Gastroesophageal sphincter (tissue), 4 donors: ENCODE data around the gene IDUA. TPM values are rescaled to one million over a fixed set of nuclear protein-coding genes. Genes with fewer than 3 reads are reported as not detected.

Experiments used
- ATAC-seq: fragments of 150-250 bp; one replicate; pipeline ENCODE4 v1.9.1; 2016; ENCODE audit warnings: mild to moderate bottlenecking, moderate library complexity
- H3K27ac ChIP-seq, 4 donors: fragments of 200-600 bp; sonication (generic) in 3 of 4; 1 replicate in 3 of 4; 2 replicates in 1 of 4; pipeline ENCODE4 v1.5.1; 2016 to 2019
- H3K27me3 ChIP-seq: fragments of 200-600 bp; sonication (generic); one replicate; pipeline ENCODE4 v1.5.1; 2019
- H3K36me3 ChIP-seq, 2 donors: fragments of 200-600 bp; sonication (generic); one replicate each; pipeline ENCODE4 v1.5.1; 2019; ENCODE audit warnings: control low read depth in 1 of 2
- H3K4me1 ChIP-seq, 3 donors: fragments of 200-600 bp; sonication (generic); 1 replicate in 2 of 3; 2 replicates in 1 of 3; pipeline ENCODE4 v1.5.1; 2016 to 2019; ENCODE audit warnings: control low read depth in 2 of 3
- H3K4me3 ChIP-seq, 2 donors: fragments of 200-600 bp; sonication (generic); one replicate each; pipeline ENCODE4 v1.5.1; 2019; ENCODE audit warnings: mild to moderate bottlenecking in 1 of 2, moderate library complexity in 1 of 2
- H3K9me3 ChIP-seq, 3 donors: fragments of 200-600 bp; sonication (generic); one replicate each; pipeline ENCODE4 v1.5.1; 2017 to 2019; ENCODE audit warnings: control low read depth in 2 of 3
- EP300 ChIP-seq: sonication (generic); formaldehyde crosslinking; IDR thresholded peaks from one replicate; pipeline ENCODE4 v1.6.1; 2017; ENCODE audit warnings: antibody characterized with exemption, mild to moderate bottlenecking
- POLR2A ChIP-seq, 2 donors: fragments of 450-650 bp; IDR thresholded peaks; one replicate each; pipeline ENCODE4 v1.6.1; 2017; ENCODE audit warnings: antibody characterized with exemption in 2 of 2, mild to moderate bottlenecking in 2 of 2, moderate library complexity in 1 of 2
- POLR2AphosphoS5 ChIP-seq: sonication (generic); formaldehyde crosslinking; IDR thresholded peaks from one replicate; pipeline ENCODE4 v1.6.1; 2017; ENCODE audit warnings: antibody characterized with exemption
- WGBS, 2 donors: methylation state at CpG; one replicate each; pipeline ENCODE4 v1.1.5; 2018; ENCODE audit warnings: low coverage in 1 of 2; 5-methylcytosine and 5-hydroxymethylcytosine counted together
- total RNA-seq, 4 donors: library from RNA; depleted of rRNA; stranded (reverse); fragments of >200 nt; gene quantifications; one replicate each; pipeline ENCODE4 v1.1.0, GENCODE V29; 2016
- TF ChIP-seq, protein P1 (sequence below), 4 experiments: fragments of 200-600 bp in 2 of 4; fragments of 450-650 bp in 2 of 4; sonication (generic) in 1 of 4; IDR thresholded peaks; one replicate each; pipeline ENCODE4 v1.5.1; 2017 to 2019; ENCODE audit warnings: antibody characterized with exemption in 4 of 4, mild to moderate bottlenecking in 2 of 4, moderate library complexity in 2 of 4

Gene IDUA
- total RNA-seq, 4 donors from 2014 or later, result 4.6 to 15.1 (median 12.2) TPM

- Histone ChIP-seq H3K27ac (no peak overlapping the region), H3K36me3 (no peaks in the 10 kb centered on the region), H3K4me1 (peaks cover 0 to 75% (median 34%) of the 10 kb centered on the region in 3 donors), H3K4me3 (no peak overlapping the region), H3K27me3 (peaks cover 58% of the 10 kb centered on the region), H3K9me3 (no peaks in the 10 kb centered on the region)
- TF ChIP-seq POLR2AphosphoS5, result no peak
- no peak for TF ChIP-seq POLR2A (IDR thresholded peaks at IDR 0.05)
- TF ChIP-seq EP300, result no peak
- no peak for ATAC-seq
- WGBS, 2 donors, result 93% methylated on average over 3 of the region's 21 CpGs; no CpG with 5 or more reads in 1 of the 2 donors
Measured at GRCh38 chr4:1040344-1041146, 53.7 kb downstream of the IDUA start.

DNA sequence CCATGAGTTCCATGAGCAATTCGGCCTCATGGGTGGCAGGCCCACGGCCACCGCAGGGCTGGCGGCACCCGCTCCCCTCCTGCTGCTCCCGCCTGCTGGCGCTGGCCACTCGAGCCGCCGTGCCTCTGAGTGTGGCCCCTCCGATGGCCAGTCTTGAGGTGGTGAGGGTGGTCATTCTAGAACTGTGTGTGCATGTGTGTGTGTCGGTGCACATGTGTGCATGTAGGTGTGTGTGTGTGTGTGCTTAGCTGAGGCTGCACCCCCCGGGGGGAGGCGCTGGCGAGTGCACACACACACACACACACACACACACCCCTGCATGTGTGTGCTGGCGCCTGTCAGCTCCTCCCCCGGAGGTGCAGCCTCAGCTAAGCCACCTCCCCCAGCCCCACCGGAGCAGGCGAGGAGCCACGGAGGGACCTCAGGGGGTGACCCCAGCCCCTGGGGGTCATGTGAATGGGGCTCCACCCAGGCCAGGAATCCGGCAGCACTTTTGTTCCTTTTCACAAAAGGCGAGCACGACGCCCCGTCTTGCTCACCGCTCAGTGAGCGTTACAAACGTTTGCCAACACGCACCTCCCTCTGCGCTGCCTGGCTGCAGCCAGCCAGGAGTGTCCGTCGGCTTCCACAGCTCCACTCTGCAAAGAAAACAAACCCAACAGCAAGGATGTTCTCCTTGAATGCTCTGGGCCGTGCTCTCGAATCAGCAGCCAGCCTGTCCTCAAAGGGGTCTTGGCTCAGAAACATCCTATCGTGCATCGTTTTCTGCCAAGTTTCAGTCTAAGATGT is 54.5 kb downstream of the IDUA start:
- WGBS, 2 donors, result 0 to 13% methylated on average over 3 to 7 of the region's 36 CpGs
- ATAC-seq, result no peak
- Histone ChIP-seq H3K4me3 (peak overlapping the region in 1 of 2 donors; percentile 19), H3K27ac (no peak overlapping the region), H3K36me3 (no peaks in the 10 kb centered on the region), H3K4me1 (peaks cover 0 to 67% (median 34%) of the 10 kb centered on the region in 3 donors), H3K27me3 (peaks cover 64% of the 10 kb centered on the region), H3K9me3 (no peaks in the 10 kb centered on the region)
- TF ChIP-seq POLR2A (IDR thresholded peaks at IDR 0.05) (no peak), POLR2AphosphoS5 (no peak), EP300 (no peak)
- TF ChIP-seq, protein P1, sequence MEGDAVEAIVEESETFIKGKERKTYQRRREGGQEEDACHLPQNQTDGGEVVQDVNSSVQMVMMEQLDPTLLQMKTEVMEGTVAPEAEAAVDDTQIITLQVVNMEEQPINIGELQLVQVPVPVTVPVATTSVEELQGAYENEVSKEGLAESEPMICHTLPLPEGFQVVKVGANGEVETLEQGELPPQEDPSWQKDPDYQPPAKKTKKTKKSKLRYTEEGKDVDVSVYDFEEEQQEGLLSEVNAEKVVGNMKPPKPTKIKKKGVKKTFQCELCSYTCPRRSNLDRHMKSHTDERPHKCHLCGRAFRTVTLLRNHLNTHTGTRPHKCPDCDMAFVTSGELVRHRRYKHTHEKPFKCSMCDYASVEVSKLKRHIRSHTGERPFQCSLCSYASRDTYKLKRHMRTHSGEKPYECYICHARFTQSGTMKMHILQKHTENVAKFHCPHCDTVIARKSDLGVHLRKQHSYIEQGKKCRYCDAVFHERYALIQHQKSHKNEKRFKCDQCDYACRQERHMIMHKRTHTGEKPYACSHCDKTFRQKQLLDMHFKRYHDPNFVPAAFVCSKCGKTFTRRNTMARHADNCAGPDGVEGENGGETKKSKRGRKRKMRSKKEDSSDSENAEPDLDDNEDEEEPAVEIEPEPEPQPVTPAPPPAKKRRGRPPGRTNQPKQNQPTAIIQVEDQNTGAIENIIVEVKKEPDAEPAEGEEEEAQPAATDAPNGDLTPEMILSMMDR (IDR thresholded peaks at IDR 0.05), result no peak

DNA sequence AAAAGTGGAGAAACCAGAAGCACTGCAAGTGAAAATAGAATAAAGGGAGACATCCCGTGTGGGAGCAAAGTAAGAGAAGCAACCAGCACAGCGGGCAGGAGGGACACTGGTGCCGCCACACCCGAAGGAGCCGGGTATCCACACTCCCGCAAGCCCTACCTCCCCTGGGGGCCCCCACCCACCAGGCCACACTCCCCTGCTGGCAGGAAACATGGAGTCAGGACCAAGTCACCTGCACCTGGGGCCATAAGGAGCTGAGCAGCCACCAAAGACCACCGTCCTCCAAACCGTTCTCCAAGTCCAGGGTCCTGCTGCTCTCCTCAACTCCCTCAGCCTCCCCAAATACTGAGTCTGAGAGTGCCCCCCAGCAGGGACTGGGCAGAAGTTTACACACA is 55.1 kb downstream of the IDUA start:
- no peaks in the 10 kb centered on the region for H3K36me3 ChIP-seq
- H3K4me1 ChIP-seq, result peaks cover 0 to 70% (median 35%) of the 10 kb centered on the region in 3 donors
- H3K27me3 ChIP-seq, result peaks cover 64% of the 10 kb centered on the region
- peak overlapping the region in 1 of 2 donors; percentile 19 for H3K4me3 ChIP-seq
- no peak for TF ChIP-seq EP300
- TF ChIP-seq POLR2A (IDR thresholded peaks at IDR 0.05), result no peak
- TF ChIP-seq, protein P1 (IDR thresholded peaks at IDR 0.05), result no peak
- no peak for TF ChIP-seq POLR2AphosphoS5
- H3K9me3 ChIP-seq, result no peaks in the 10 kb centered on the region
- H3K27ac ChIP-seq, result no peak overlapping the region
- ATAC-seq, result no peak
- WGBS, 2 donors, result 16 to 20% methylated on average over 2 to 6 of the region's 8 CpGs

DNA sequence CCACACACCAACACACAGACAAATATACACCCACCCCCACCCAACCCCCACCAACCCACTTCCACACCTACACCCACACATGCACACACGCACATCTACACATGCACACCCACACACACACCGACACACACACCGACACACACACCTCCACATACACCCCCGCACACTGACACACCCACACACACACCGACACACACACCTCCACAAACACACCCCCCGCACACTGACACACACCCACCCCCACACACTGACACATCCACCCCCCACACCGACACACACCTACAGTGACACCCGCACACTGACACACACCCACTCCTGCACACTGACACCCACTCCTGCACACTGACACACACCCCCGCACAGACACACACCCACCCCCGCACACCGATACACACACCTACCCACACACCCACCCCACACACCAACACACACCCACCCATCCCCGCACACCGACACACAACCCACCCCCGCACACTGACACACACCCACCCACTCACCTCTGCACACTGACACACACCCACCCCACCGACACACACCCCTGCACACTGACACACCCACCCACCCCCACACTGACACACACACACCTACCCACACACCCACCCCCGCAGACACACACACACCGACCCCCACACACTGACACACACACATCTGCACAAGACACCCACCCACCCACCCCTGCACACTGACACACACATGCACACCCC is 55.7 kb downstream of the IDUA start:
- peaks cover 64% of the 10 kb centered on the region for H3K27me3 ChIP-seq
- H3K36me3 ChIP-seq, result no peaks in the 10 kb centered on the region
- H3K4me3 ChIP-seq, result no peak overlapping the region
- H3K9me3 ChIP-seq, result no peaks in the 10 kb centered on the region
- H3K27ac ChIP-seq, result no peak overlapping the region
- no peak for ATAC-seq
- TF ChIP-seq, protein P1 (IDR thresholded peaks at IDR 0.05), result no peak
- no peak for TF ChIP-seq POLR2AphosphoS5
- TF ChIP-seq POLR2A (IDR thresholded peaks at IDR 0.05), result no peak
- TF ChIP-seq EP300, result no peak
- H3K4me1 ChIP-seq, result peaks cover 0 to 76% (median 39%) of the 10 kb centered on the region in 3 donors
- 90 to 92% methylated on average over 6 to 7 of the region's 17 CpGs for WGBS, 2 donors

GRCh38 chr4:1043162-1043561 is 56.3 kb downstream of the IDUA start:
- H3K27me3 ChIP-seq, result peaks cover 70% of the 10 kb centered on the region
- ATAC-seq, result no peak
- no peak overlapping the region for H3K27ac ChIP-seq
- H3K4me3 ChIP-seq, result no peak overlapping the region
- 33 to 79% methylated on average over 1 to 4 of the region's 7 CpGs for WGBS, 2 donors
- H3K36me3 ChIP-seq, result no peaks in the 10 kb centered on the region
- H3K4me1 ChIP-seq, result peaks cover 0 to 82% (median 40%) of the 10 kb centered on the region in 3 donors
- no peaks in the 10 kb centered on the region for H3K9me3 ChIP-seq
- TF ChIP-seq POLR2A (IDR thresholded peaks at IDR 0.05) (no peak), POLR2AphosphoS5 (no peak), EP300 (no peak)
- TF ChIP-seq, protein P1 (IDR thresholded peaks at IDR 0.05), result no peak
